Neutrophil (primary cell): ENCODE results near the gene GSG1L.

Experiments
- H3K27ac ChIP-seq: fragments of 200-600 bp; sonication (generic); 2 replicates; pipeline ENCODE4 v1.5.1; 2016; ENCODE audit warnings: mild to moderate bottlenecking, moderate library complexity
- H3K27me3 ChIP-seq: fragments of 200-600 bp; sonication (generic); 2 replicates; pipeline ENCODE4 v1.6.0; 2016; ENCODE audit warnings: mild to moderate bottlenecking
- H3K36me3 ChIP-seq: fragments of 200-600 bp; sonication (generic); 2 replicates; pipeline ENCODE4 v1.5.1; 2017
- H3K4me1 ChIP-seq, 2 experiments: fragments of 200-600 bp in 1 of 2; sonication (generic) in 1 of 2; 1 replicate in 1 of 2; 2 replicates in 1 of 2; pipeline versions ENCODE4 v1.5.1 to v1.6.1; 2013 to 2016; ENCODE audit warnings: low read depth in 1 of 2, low read length in 1 of 2, mild to moderate bottlenecking in 1 of 2, moderate library complexity in 1 of 2; ENCODE audit not compliant: control insufficient read depth in 1 of 2, insufficient read depth in 1 of 2
- H3K4me3 ChIP-seq, 2 experiments: fragments of 200-600 bp in 1 of 2; sonication (generic) in 1 of 2; 1 replicate in 1 of 2; 2 replicates in 1 of 2; pipeline ENCODE4 v1.5.1; 2013 to 2016; ENCODE audit warnings: low read depth in 1 of 2, low read length in 1 of 2, mild to moderate bottlenecking in 1 of 2, moderate library complexity in 1 of 2
- H3K9me3 ChIP-seq: fragments of 200-600 bp; sonication (generic); 2 replicates; pipeline ENCODE4 v1.5.1; 2016
- CTCF ChIP-seq: fragments of 200-600 bp; sonication (generic); IDR thresholded peaks from 2 replicates; pipeline ENCODE4 v1.5.1; 2016; ENCODE audit warnings: antibody characterized with exemption

GSG1L gene

GRCh38 chr16:28003021-28003865 lies 60.3 kb downstream of the GSG1L start:
- TF ChIP-seq CTCF: no peak
- H3K9me3 ChIP-seq: no peaks in the 10 kb centered on the region
- H3K4me3 ChIP-seq: no peak overlapping the region
- H3K27ac ChIP-seq: no peak overlapping the region
- H3K36me3 ChIP-seq: no peaks in the 10 kb centered on the region
- peaks cover 6% of the 10 kb centered on the region for H3K27me3 ChIP-seq
- no peaks in the 10 kb centered on the region for H3K4me1 ChIP-seq

- Histone ChIP-seq H3K4me3 (no peak overlapping the region), H3K9me3 (no peaks in the 10 kb centered on the region), H3K36me3 (no peaks in the 10 kb centered on the region), H3K4me1 (no peaks in the 10 kb centered on the region), H3K27me3 (peaks cover 6% of the 10 kb centered on the region), H3K27ac (no peak overlapping the region)
- no peak for TF ChIP-seq CTCF
Measured at GRCh38 chr16:28001642-28002041, 61.9 kb downstream of the GSG1L start.

- H3K4me3 ChIP-seq: no peak overlapping the region
- no peaks in the 10 kb centered on the region for H3K36me3 ChIP-seq
- no peaks in the 10 kb centered on the region for H3K9me3 ChIP-seq
- H3K27ac ChIP-seq: no peak overlapping the region
- TF ChIP-seq CTCF: no peak
- no peaks in the 10 kb centered on the region for H3K4me1 ChIP-seq
- H3K27me3 ChIP-seq: peaks cover 6% of the 10 kb centered on the region
Measured at GRCh38 chr16:28001184-28001583, 62.3 kb downstream of the GSG1L start.

GRCh38 chr16:28000314-28001169 lies 63.0 kb downstream of the GSG1L start:
- Histone ChIP-seq H3K27ac (no peak overlapping the region), H3K4me3 (no peak overlapping the region), H3K4me1 (no peaks in the 10 kb centered on the region), H3K9me3 (no peaks in the 10 kb centered on the region), H3K36me3 (no peaks in the 10 kb centered on the region), H3K27me3 (peaks cover 6% of the 10 kb centered on the region)
- TF ChIP-seq CTCF: no peak

- TF ChIP-seq CTCF: no peak
Measured at GRCh38 chr16:27999687-28000086, 63.8 kb downstream of the GSG1L start.

More at GRCh38 chr16:27999687-28000086, 63.8 kb downstream of the GSG1L start:
- H3K4me1 ChIP-seq: no peaks in the 10 kb centered on the region
- H3K27me3 ChIP-seq: peaks cover 6% of the 10 kb centered on the region
- no peak overlapping the region for H3K4me3 ChIP-seq
- H3K36me3 ChIP-seq: no peaks in the 10 kb centered on the region
- no peak overlapping the region for H3K27ac ChIP-seq
- no peaks in the 10 kb centered on the region for H3K9me3 ChIP-seq
